HepG2 (cell line): ENCODE results near the gene RAD51. TPM values are rescaled to one million over a fixed set of nuclear protein-coding genes. Genes with fewer than 3 reads are reported as not detected.

ENCODE experiments used
- HNF1A ChIP-seq, 2 experiments: sonication (generic) in 1 of 2; formaldehyde crosslinking in 1 of 2; IDR thresholded peaks; 2 replicates each; pipeline versions ENCODE4 v1.4.0 to v1.6.1; 2016 to 2020; ENCODE audit warnings: borderline replicate concordance in 1 of 2, low read depth in 1 of 2, mild to moderate bottlenecking in 1 of 2, missing genetic modification reagents in 1 of 2
- HNRNPK ChIP-seq: fragments of 200-400 bp; formaldehyde crosslinking; IDR thresholded peaks from 2 replicates; pipeline ENCODE4 v1.6.1; 2018; ENCODE audit warnings: low read length, low read depth, moderate library complexity, mild to moderate bottlenecking; ENCODE audit not compliant: poor library complexity, severe bottlenecking
- NKX3-1 ChIP-seq: sonication (generic); formaldehyde crosslinking; IDR thresholded peaks from 2 replicates; pipeline ENCODE4 v1.5.0; 2020; ENCODE audit warnings: missing genetic modification reagents
- ZNF318 ChIP-seq: sonication (generic); formaldehyde crosslinking; IDR thresholded peaks from 2 replicates; pipeline ENCODE4 v1.4.0; 2020; ENCODE audit warnings: mild to moderate bottlenecking, missing genetic modification reagents
- ZNF382 ChIP-seq: sonication (generic); formaldehyde crosslinking; IDR thresholded peaks from 2 replicates; pipeline ENCODE4 v1.5.0; 2020; ENCODE audit warnings: missing genetic modification reagents, mild to moderate bottlenecking, borderline replicate concordance
- ZNF670 ChIP-seq: sonication (generic); formaldehyde crosslinking; IDR thresholded peaks from 2 replicates; pipeline ENCODE4 v1.8.0; 2022; ENCODE audit warnings: mild to moderate bottlenecking, missing genetic modification reagents, borderline replicate concordance
- ZNF709 ChIP-seq: sonication (generic); formaldehyde crosslinking; IDR thresholded peaks from 2 replicates; pipeline ENCODE4 v1.5.0; 2020; ENCODE audit warnings: mild to moderate bottlenecking, missing genetic modification reagents
- polyA plus RNA-seq, 8 experiments: library from polyadenylated mRNA; depleted of rRNA in 3 of 8; stranded (reverse) in 7 of 8; unstranded in 1 of 8; fragments of >200 nt; fragmentation: Illumina TruSeq in 4 of 8; extraction: Trizol in 4 of 8; gene quantifications; 2 replicates each; pipeline versions ENCODE4 v1.2.1 to v1.2.3, GENCODE V29; 2011 to 2016; ENCODE audit warnings: low read depth in 4 of 8, missing spikeins in 1 of 8, mixed read lengths in 1 of 8; ENCODE audit not compliant: insufficient read depth in 1 of 8
- total RNA-seq, 5 experiments: library from RNA; depleted of rRNA; stranded (reverse); fragments of >200 nt; fragmentation: Illumina TruSeq; extraction: Trizol; gene quantifications; 2 replicates each; pipeline ENCODE4 v1.2.3, GENCODE V29; 2016; ENCODE audit warnings: low read depth in 1 of 5

RAD51 gene
- total and polyA plus RNA-seq, 2 of the 13 experiments (the other 11 are each of a cell fraction or from before 2014, with no cell fraction given): 8.5 to 12.8 TPM

- peak; percentile 46; the same call in 1 of the 2 replicates for TF ChIP-seq HNF1A (IDR thresholded peaks at IDR 0.05; ENCODE audit: low read depth)
- TF ChIP-seq HNF1A (CRISPR knock-in tag; IDR thresholded peaks at IDR 0.05; ENCODE audit: borderline replicate concordance): peak; percentile 66; the same call in 1 of the 2 replicates
- TF ChIP-seq ZNF709 (CRISPR knock-in tag): peak; percentile 90; the same call in 1 of the 2 replicates
- TF ChIP-seq HNRNPK: peak; percentile 37
- TF ChIP-seq ZNF670: no peak
- no peak for TF ChIP-seq ZNF382
- TF ChIP-seq ZNF318 (CRISPR knock-in tag): 0 out of 2 replicates have a peak, but pooled peaks have one; percentile 37
- TF ChIP-seq NKX3-1 (CRISPR knock-in tag): peak; percentile 55; the same call in 1 of the 2 replicates
Measured at GRCh38 chr15:40694688-40695468, at the start of gene RAD51 (continued).
